Activated T-helper 2 cell treated with anti-CD3 and anti-CD28 coated beads, Interferon-gamma antibody, Interleukin-2, Interleukin-4, amounts not matched to agents 10 μg/mL and 5 μg/mL and 100 μg/mL, durations not matched to agents 14 hours and 24 hours and 36 hours (primary cell): ENCODE data around the gene GALNT14. TPM values are rescaled to one million over a fixed set of nuclear protein-coding genes. Genes with fewer than 3 reads are reported as not detected.

Source experiments
- DNase-seq: peaks from one replicate; pipeline ENCODE4 v3.0.0; 2021; ENCODE audit warnings: low spot score
- H3K27ac Mint-ChIP-seq: one replicate; pipeline ENCODE4 v1.8.0; 2021; ENCODE audit warnings: mixed read lengths
- H3K27me3 Mint-ChIP-seq: one replicate; pipeline ENCODE4 v1.8.0; 2021; ENCODE audit warnings: low read depth, mixed read lengths
- H3K36me3 Mint-ChIP-seq: one replicate; pipeline ENCODE4 v1.8.0; 2021; ENCODE audit warnings: low read depth, mixed read lengths
- H3K4me1 Mint-ChIP-seq: one replicate; pipeline ENCODE4 v1.8.0; 2021; ENCODE audit warnings: low read depth, mixed read lengths
- H3K4me3 Mint-ChIP-seq: one replicate; pipeline ENCODE4 v1.8.0; 2021; ENCODE audit warnings: low read depth, mild to moderate bottlenecking, moderate library complexity, mixed read lengths
- H3K9me3 Mint-ChIP-seq: one replicate; pipeline ENCODE4 v1.8.0; 2021; ENCODE audit warnings: mixed read lengths
- intact Hi-C: fragments of 100-400 bp; cut with micrococcal nuclease; formaldehyde crosslinking; loops from one replicate; pipeline ENCODE4 v1.15.1; 2023
- total RNA-seq: library from RNA; stranded (reverse); gene quantifications from 2 replicates; pipeline ENCODE4 v1.2.3, GENCODE V29; 2022

GALNT14 gene
- total RNA-seq, 1 donor from 2014 or later, result 0.50 TPM

DNA sequence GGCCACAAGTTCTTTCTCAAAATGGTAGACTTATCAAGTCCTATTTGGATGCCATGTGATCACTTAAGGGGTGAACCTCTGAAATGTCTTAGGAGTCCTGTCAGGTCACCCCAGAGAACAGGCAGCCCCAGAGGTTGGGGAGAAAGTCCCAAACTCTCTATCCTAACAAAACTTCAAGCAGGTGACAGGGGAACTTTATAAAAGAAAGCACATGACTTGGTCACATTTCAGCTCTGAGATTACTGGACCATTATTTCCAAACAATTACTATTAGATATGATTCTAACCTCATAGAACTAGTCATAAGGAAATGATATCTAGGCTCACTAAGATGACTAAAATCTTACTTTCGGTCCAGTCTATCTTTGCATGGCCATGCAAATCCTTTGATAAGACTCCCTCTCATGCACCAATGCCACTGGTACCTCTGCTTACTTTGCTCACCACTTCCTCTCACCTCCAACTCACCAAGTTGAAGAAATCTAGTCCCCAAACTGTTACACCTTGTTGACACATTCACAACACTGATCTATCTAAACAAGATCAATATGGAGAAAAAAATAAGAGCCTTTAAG, 107.0 kb downstream of the GALNT14 start:
- DNase-seq, result no peak
- intact Hi-C loops, result no loop called here
- no peaks in the 10 kb centered on the region for H3K36me3 Mint-ChIP-seq
- no peaks in the 10 kb centered on the region for H3K4me1 Mint-ChIP-seq
- H3K9me3 Mint-ChIP-seq, result peaks cover 8% of the 10 kb centered on the region
- no peak overlapping the region for H3K4me3 Mint-ChIP-seq
- peaks cover 4% of the 10 kb centered on the region for H3K27me3 Mint-ChIP-seq
- no peak overlapping the region for H3K27ac Mint-ChIP-seq

DNA sequence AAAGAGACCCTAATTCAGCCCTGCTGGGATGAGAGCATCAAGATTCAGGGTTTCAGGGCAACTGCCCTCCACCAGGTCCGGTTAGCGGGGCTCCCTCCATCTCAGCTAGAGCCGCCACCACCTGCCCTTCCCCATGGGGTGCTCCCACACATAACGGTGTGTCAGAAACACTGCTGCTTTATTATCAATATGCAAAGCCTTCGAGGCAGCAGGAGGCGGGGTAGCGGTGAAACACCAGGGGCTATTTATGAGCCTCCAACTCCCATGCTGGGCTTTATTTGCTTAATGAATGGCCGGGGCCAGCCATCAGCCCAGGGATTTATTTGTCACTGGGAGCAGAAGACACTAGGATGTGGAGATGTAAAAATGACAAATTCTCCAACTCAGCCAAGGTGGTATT, 109.8 kb downstream of the GALNT14 start:
- Mint-ChIP-seq H3K27ac (no peak overlapping the region), H3K36me3 (no peaks in the 10 kb centered on the region), H3K4me3 (no peak overlapping the region), H3K27me3 (no peaks in the 10 kb centered on the region), H3K4me1 (no peaks in the 10 kb centered on the region), H3K9me3 (no peaks in the 10 kb centered on the region)
- no peak for DNase-seq
- intact Hi-C loops, result no loop called here

- H3K36me3 Mint-ChIP-seq, result no peaks in the 10 kb centered on the region
- H3K4me3 Mint-ChIP-seq, result no peak overlapping the region
- no peaks in the 10 kb centered on the region for H3K9me3 Mint-ChIP-seq
- H3K27ac Mint-ChIP-seq, result no peak overlapping the region
- no peaks in the 10 kb centered on the region for H3K27me3 Mint-ChIP-seq
- DNase-seq, result no peak
- H3K4me1 Mint-ChIP-seq, result no peaks in the 10 kb centered on the region
- intact Hi-C loops, result no loop called here
Observed at GRCh38 chr2:31027549-31027948, 110.7 kb downstream of the GALNT14 start.

- intact Hi-C loops, result no loop called here
- Mint-ChIP-seq H3K36me3 (no peaks in the 10 kb centered on the region), H3K4me1 (no peaks in the 10 kb centered on the region), H3K27me3 (no peaks in the 10 kb centered on the region), H3K27ac (no peak overlapping the region), H3K9me3 (no peaks in the 10 kb centered on the region), H3K4me3 (no peak overlapping the region)
- DNase-seq, result no peak
Observed at GRCh38 chr2:31023541-31023940, 114.7 kb downstream of the GALNT14 start.

GRCh38 chr2:31020713-31021112, 117.5 kb downstream of the GALNT14 start:
- intact Hi-C loops, result no loop called here
- Mint-ChIP-seq H3K36me3 (no peaks in the 10 kb centered on the region), H3K4me1 (no peaks in the 10 kb centered on the region), H3K4me3 (no peak overlapping the region), H3K27me3 (no peaks in the 10 kb centered on the region), H3K27ac (no peak overlapping the region), H3K9me3 (no peaks in the 10 kb centered on the region)
- DNase-seq, result no peak

DNA sequence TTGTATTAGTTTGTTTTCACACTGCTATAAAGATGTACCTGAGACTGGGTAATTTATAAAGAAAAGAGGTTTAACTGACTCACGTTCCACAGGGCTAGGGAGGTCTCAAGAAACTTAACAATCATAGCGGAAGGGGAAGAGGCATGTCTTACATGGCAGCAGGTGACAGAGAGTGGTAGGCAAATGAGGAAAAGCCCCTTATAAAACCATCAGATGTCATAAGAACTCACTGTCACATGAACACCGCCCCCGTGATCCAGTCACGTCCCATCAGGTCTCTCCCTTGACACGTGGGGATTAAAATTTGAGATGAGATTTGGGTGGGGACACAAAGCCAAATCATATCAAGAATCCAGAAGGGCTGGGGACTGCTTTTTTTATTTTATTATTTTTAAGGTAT, 120.0 kb downstream of the GALNT14 start:
- no peak for DNase-seq
- no peak overlapping the region for H3K27ac Mint-ChIP-seq
- H3K4me1 Mint-ChIP-seq, result no peaks in the 10 kb centered on the region
- no peaks in the 10 kb centered on the region for H3K27me3 Mint-ChIP-seq
- no peaks in the 10 kb centered on the region for H3K9me3 Mint-ChIP-seq
- no peaks in the 10 kb centered on the region for H3K36me3 Mint-ChIP-seq
- H3K4me3 Mint-ChIP-seq, result no peak overlapping the region
- intact Hi-C loops, result no loop called here

DNA sequence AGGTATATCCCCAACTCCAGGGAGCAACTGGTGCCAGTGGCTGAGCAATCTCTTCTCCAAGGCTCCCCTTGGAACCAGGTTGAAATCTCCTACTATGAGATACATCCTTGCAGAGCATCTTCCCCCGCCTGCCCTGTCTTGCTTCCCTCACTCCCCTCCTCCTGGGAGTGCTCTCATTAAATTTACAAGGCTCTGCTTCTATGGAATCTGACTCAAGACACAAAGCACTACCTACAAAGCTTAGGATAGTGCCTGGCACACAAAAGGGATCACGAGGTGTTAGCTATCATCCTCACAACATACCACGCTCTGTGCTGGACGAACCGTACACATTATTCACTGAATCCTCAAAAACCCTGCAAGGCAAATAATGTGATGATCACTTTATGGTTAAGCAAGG, 121.6 kb downstream of the GALNT14 start:
- intact Hi-C loops, result no loop called here
- DNase-seq, result no peak
- Mint-ChIP-seq H3K4me1 (no peaks in the 10 kb centered on the region), H3K9me3 (no peaks in the 10 kb centered on the region), H3K27ac (no peak overlapping the region), H3K4me3 (no peak overlapping the region), H3K27me3 (peaks cover 1% of the 10 kb centered on the region), H3K36me3 (no peaks in the 10 kb centered on the region)

GRCh38 chr2:31014516-31014915, 123.7 kb downstream of the GALNT14 start:
- no peaks in the 10 kb centered on the region for H3K4me1 Mint-ChIP-seq
- intact Hi-C loops, result no loop called here
- no peak overlapping the region for H3K27ac Mint-ChIP-seq
- H3K9me3 Mint-ChIP-seq, result no peaks in the 10 kb centered on the region
- no peaks in the 10 kb centered on the region for H3K36me3 Mint-ChIP-seq
- H3K27me3 Mint-ChIP-seq, result peaks cover 5% of the 10 kb centered on the region
- DNase-seq, result no peak
- no peak overlapping the region for H3K4me3 Mint-ChIP-seq

DNA sequence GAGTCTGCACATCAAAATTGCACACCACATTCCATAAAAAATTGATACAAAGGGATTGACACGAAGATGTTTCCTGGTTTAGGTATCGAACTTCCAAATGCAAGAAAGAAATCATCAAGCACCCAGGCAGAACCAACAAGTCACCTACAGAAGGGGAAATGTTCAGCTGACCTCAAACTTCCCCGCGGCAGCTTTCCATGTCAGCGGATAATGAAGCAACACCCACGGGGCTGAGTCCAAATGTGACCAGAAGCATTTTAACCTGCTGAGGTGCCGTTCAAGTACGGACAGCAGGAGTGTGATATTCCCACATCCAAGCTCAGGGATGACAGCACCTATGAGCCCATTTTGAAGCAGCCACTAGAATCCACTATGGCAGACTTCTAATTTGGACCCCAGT, 124.9 kb downstream of the GALNT14 start:
- Mint-ChIP-seq H3K4me3 (no peak overlapping the region), H3K4me1 (no peaks in the 10 kb centered on the region), H3K27me3 (peaks cover 5% of the 10 kb centered on the region), H3K9me3 (no peaks in the 10 kb centered on the region), H3K27ac (no peak overlapping the region), H3K36me3 (no peaks in the 10 kb centered on the region)
- DNase-seq, result no peak
- intact Hi-C loops, result no loop called here

DNA sequence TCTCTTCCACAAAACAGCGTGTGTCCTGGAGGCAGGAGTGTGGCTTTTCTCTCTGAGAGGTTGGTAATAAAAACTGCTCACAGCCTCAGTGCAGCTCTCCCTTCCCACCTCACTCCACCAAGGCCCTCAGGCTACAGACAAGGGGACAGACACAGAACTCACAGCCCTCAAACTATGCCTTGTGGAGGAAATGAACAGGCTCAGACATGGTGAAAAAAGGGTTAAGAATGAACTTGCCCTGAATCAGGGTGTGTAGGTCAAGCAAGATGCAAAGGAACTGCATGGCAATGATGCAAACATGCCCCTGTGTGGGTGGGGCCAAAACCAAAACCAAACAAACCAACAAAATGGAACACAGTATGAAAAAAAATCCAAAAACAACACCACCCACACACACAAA, 125.8 kb downstream of the GALNT14 start:
- no peak overlapping the region for H3K27ac Mint-ChIP-seq
- H3K9me3 Mint-ChIP-seq, result no peaks in the 10 kb centered on the region
- peaks cover 5% of the 10 kb centered on the region for H3K27me3 Mint-ChIP-seq
- no peaks in the 10 kb centered on the region for H3K4me1 Mint-ChIP-seq
- no peak for DNase-seq
- intact Hi-C loops, result no loop called here
- H3K36me3 Mint-ChIP-seq, result no peaks in the 10 kb centered on the region
- H3K4me3 Mint-ChIP-seq, result no peak overlapping the region

DNA sequence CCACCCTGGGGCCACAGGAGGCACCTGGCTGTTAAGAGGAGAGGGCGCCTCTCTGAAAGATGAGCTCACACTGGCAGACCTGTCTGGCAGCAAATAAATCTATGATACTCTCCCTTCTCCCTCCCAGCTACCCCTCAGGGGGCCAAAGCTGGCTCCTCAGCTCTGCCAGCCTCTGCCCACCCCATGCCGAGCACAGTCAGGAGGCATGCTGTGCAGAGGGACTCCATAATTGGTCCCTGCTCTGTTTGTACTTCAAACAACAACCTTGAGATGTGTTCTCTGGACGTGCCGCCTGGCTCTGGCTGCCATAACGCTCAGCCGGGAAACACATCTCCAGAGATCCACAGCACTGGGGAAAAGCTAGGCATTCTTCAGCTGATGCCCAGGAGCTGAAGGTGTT, 126.7 kb downstream of the GALNT14 start:
- intact Hi-C loops, result no loop called here
- DNase-seq, result no peak
- H3K27me3 Mint-ChIP-seq, result peaks cover 5% of the 10 kb centered on the region
- no peaks in the 10 kb centered on the region for H3K4me1 Mint-ChIP-seq
- no peaks in the 10 kb centered on the region for H3K36me3 Mint-ChIP-seq
- no peaks in the 10 kb centered on the region for H3K9me3 Mint-ChIP-seq
- H3K27ac Mint-ChIP-seq, result no peak overlapping the region
- no peak overlapping the region for H3K4me3 Mint-ChIP-seq

DNA sequence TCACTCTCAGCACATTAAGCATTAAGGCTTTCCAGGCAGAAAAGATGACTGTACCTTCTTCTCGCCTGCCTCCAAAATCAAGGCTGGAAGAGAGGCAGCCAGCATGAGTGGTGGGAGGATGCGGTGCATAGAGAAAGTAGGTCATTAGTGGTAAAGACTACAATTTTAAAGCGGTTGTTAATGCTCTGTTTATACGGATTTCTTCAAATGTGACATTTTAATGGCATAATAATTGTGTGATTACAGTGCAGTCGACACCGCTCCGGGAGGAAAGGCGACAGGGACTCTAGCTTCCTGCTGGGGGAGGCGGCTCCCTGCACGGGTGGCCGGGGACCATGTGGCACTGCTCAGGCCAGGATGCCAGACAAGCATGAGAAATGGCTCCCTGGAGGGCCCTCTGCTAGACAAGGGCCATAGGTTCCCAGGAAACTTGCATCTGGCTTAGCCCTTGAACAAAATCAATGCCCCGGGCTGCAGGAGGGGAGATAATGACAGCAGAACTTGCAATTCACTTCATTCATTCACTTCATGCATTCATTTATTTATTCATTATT, 129.6 kb downstream of the GALNT14 start:
- Mint-ChIP-seq H3K4me3 (no peak overlapping the region), H3K9me3 (no peaks in the 10 kb centered on the region), H3K27me3 (peaks cover 9% of the 10 kb centered on the region), H3K36me3 (no peaks in the 10 kb centered on the region), H3K4me1 (no peaks in the 10 kb centered on the region), H3K27ac (no peak overlapping the region)
- no peak for DNase-seq
- intact Hi-C loops, result no loop called here

GRCh38 chr2:31004257-31004656, 134.0 kb downstream of the GALNT14 start:
- intact Hi-C loops, result no loop called here
- H3K4me3 Mint-ChIP-seq, result no peak overlapping the region
- H3K4me1 Mint-ChIP-seq, result no peaks in the 10 kb centered on the region
- H3K27ac Mint-ChIP-seq, result no peak overlapping the region
- no peak for DNase-seq
- no peaks in the 10 kb centered on the region for H3K36me3 Mint-ChIP-seq
- peaks cover 4% of the 10 kb centered on the region for H3K27me3 Mint-ChIP-seq
- no peaks in the 10 kb centered on the region for H3K9me3 Mint-ChIP-seq

DNA sequence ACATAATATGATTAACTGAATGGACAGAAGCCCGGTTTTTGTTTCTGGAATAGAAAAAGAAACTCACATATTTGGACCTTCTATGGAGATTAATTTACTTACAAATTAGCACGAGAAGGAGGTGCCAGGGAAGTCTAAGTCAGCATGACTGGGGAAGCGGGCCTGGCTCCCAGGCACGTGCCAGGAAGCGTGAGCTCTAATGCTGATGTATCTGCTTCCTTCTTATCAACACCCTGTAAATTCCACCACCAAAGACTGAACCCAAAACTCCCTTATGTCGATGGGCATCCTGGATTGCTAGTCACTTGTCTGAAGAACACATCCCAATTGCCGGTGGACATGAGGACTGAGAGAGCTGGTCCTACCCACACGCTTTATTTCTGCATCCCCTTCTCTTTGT, 134.5 kb downstream of the GALNT14 start:
- Mint-ChIP-seq H3K4me3 (no peak overlapping the region), H3K36me3 (no peaks in the 10 kb centered on the region), H3K27me3 (peaks cover 4% of the 10 kb centered on the region), H3K27ac (no peak overlapping the region), H3K4me1 (no peaks in the 10 kb centered on the region), H3K9me3 (no peaks in the 10 kb centered on the region)
- intact Hi-C loops, result no loop called here
- no peak for DNase-seq
